Measurements from ENCODE around the gene TSPAN33. TPM values are rescaled to one million over a fixed set of nuclear protein-coding genes. Genes with fewer than 3 reads are reported as not detected.

Gene TSPAN33
- total and polyA plus RNA-seq, 2 experiments from 2014 or later = 0.76 TPM; not detected in 1

- Histone ChIP-seq H3K9ac (no peak overlapping the region), H3K9me3 (ENCODE audit: low read depth) (no peaks in the 10 kb centered on the region), H4K20me1 (ENCODE audit: insufficient read depth) (no peaks in the 10 kb centered on the region), H3K9me2 (ENCODE audit: insufficient read depth) (no peaks in the 10 kb centered on the region), H3K4me1 (ENCODE audit: insufficient read depth) (no peaks in the 10 kb centered on the region), H3K36me3 (ENCODE audit: low read depth) (no peaks in the 10 kb centered on the region), H3K27me3 (replicated peaks; ENCODE audit: insufficient read depth) (peaks cover 36% of the 10 kb centered on the region), H3K27ac (no peak overlapping the region), H3F3A (ENCODE audit: insufficient read depth) (no peaks in the 10 kb centered on the region), H3K4me2 (ENCODE audit: unreplicated experiment) (no peak overlapping the region), H2AFZ (no peak overlapping the region), H3K79me2 (ENCODE audit: insufficient read depth) (no peaks in the 10 kb centered on the region), H3K4me3 (no peak overlapping the region)
- WGBS, 2 experiments (ENCODE audit: low coverage in 1 of 2, low lambda C conversion rate in 2 of 2, missing lambda C conversion rate in 2 of 2) = 37 to 47% methylated on average over 2 of the region's 2 CpGs
- no peak for DNase-seq
- in situ Hi-C loops (cut with MboI) = no loop called here
- no peak for TF ChIP-seq EZH2 (IDR thresholded peaks at IDR 0.05; ENCODE audit: insufficient read depth, poor library complexity, severe bottlenecking)
- no peak for TF ChIP-seq EZH2phosphoT487 (IDR thresholded peaks at IDR 0.05; ENCODE audit: insufficient read depth, low read depth)
Measured at GRCh38 chr7:129122078-129122750, 22.3 kb upstream of the TSPAN33 start.

- no peaks in the 10 kb centered on the region for H3K79me2 ChIP-seq (ENCODE audit: insufficient read depth)
- H3K27ac ChIP-seq = no peak overlapping the region
- H2AFZ ChIP-seq = no peak overlapping the region
- in situ Hi-C loops (cut with MboI) = no loop called here
- no peaks in the 10 kb centered on the region for H3K9me3 ChIP-seq (ENCODE audit: low read depth)
- no peaks in the 10 kb centered on the region for H3F3A ChIP-seq (ENCODE audit: insufficient read depth)
- no peaks in the 10 kb centered on the region for H3K4me1 ChIP-seq (ENCODE audit: insufficient read depth)
- no peak for DNase-seq
- H3K4me2 ChIP-seq (ENCODE audit: unreplicated experiment) = no peak overlapping the region
- no peak overlapping the region for H3K4me3 ChIP-seq
- peaks cover 36% of the 10 kb centered on the region for H3K27me3 ChIP-seq (replicated peaks; ENCODE audit: insufficient read depth)
- H3K9me2 ChIP-seq (ENCODE audit: insufficient read depth) = no peaks in the 10 kb centered on the region
- H4K20me1 ChIP-seq (ENCODE audit: insufficient read depth) = no peaks in the 10 kb centered on the region
- WGBS, 2 experiments (ENCODE audit: low coverage in 1 of 2, low lambda C conversion rate in 2 of 2, missing lambda C conversion rate in 2 of 2) = 55 to 72% methylated on average over 4 of the region's 4 CpGs
- TF ChIP-seq EZH2phosphoT487 (IDR thresholded peaks at IDR 0.05; ENCODE audit: insufficient read depth, low read depth) (no peak), EZH2 (IDR thresholded peaks at IDR 0.05; ENCODE audit: insufficient read depth, poor library complexity, severe bottlenecking) (no peak)
- H3K36me3 ChIP-seq (ENCODE audit: low read depth) = no peaks in the 10 kb centered on the region
- H3K9ac ChIP-seq = no peak overlapping the region
Measured at GRCh38 chr7:129122751-129123509, 21.6 kb upstream of the TSPAN33 start.

DNA sequence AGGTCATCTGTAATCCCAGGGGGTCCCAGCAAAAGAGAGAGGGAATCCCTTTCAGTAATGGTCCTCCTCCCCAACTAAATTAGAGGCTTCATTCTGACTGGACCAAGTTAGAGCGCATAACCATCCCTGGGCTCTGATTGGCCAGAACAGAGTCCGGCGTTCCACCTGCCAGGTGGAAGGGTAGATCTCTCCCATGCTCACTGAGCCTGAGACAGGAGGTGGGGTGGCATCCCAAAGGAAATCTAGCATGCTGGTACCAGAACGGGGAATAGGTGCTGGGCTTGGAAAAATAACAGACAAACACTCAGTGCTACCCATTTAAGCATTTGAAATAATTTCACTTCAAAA, 21.0 kb upstream of the TSPAN33 start:
- in situ Hi-C loops (cut with MboI) = no loop called here
- Histone ChIP-seq H3K27ac (no peak overlapping the region), H3K9me3 (ENCODE audit: low read depth) (no peaks in the 10 kb centered on the region), H3K27me3 (replicated peaks; ENCODE audit: insufficient read depth) (peaks cover 32% of the 10 kb centered on the region), H4K20me1 (ENCODE audit: insufficient read depth) (no peaks in the 10 kb centered on the region), H3K4me3 (no peak overlapping the region), H3K79me2 (ENCODE audit: insufficient read depth) (no peaks in the 10 kb centered on the region), H3F3A (ENCODE audit: insufficient read depth) (no peaks in the 10 kb centered on the region), H3K9me2 (ENCODE audit: insufficient read depth) (no peaks in the 10 kb centered on the region), H3K9ac (no peak overlapping the region), H3K4me2 (ENCODE audit: unreplicated experiment) (no peak overlapping the region), H2AFZ (no peak overlapping the region), H3K36me3 (ENCODE audit: low read depth) (no peaks in the 10 kb centered on the region), H3K4me1 (ENCODE audit: insufficient read depth) (no peaks in the 10 kb centered on the region)
- WGBS, 2 experiments (ENCODE audit: low coverage in 1 of 2, low lambda C conversion rate in 2 of 2, missing lambda C conversion rate in 2 of 2) = 78 to 81% methylated on average over 4 of the region's 4 CpGs
- DNase-seq = no peak
- TF ChIP-seq EZH2phosphoT487 (IDR thresholded peaks at IDR 0.05; ENCODE audit: insufficient read depth, low read depth) = no peak
- TF ChIP-seq EZH2 (IDR thresholded peaks at IDR 0.05; ENCODE audit: insufficient read depth, poor library complexity, severe bottlenecking) = no peak

GRCh38 chr7:129126314-129126713, 18.2 kb upstream of the TSPAN33 start:
- H3K9me2 ChIP-seq (ENCODE audit: insufficient read depth) = no peaks in the 10 kb centered on the region
- no peak for DNase-seq
- no peaks in the 10 kb centered on the region for H4K20me1 ChIP-seq (ENCODE audit: insufficient read depth)
- no peaks in the 10 kb centered on the region for H3K4me1 ChIP-seq (ENCODE audit: insufficient read depth)
- no peak overlapping the region for H3K4me2 ChIP-seq (ENCODE audit: unreplicated experiment)
- H3K36me3 ChIP-seq (ENCODE audit: low read depth) = no peaks in the 10 kb centered on the region
- no peaks in the 10 kb centered on the region for H3K79me2 ChIP-seq (ENCODE audit: insufficient read depth)
- no peak overlapping the region for H2AFZ ChIP-seq
- peaks cover 38% of the 10 kb centered on the region for H3K27me3 ChIP-seq (replicated peaks; ENCODE audit: insufficient read depth)
- no peak overlapping the region for H3K27ac ChIP-seq
- H3F3A ChIP-seq (ENCODE audit: insufficient read depth) = no peaks in the 10 kb centered on the region
- in situ Hi-C loops (cut with MboI) = no loop called here
- TF ChIP-seq EZH2 (IDR thresholded peaks at IDR 0.05; ENCODE audit: insufficient read depth, poor library complexity, severe bottlenecking) = no peak
- H3K9ac ChIP-seq = no peak overlapping the region
- no peak overlapping the region for H3K4me3 ChIP-seq
- H3K9me3 ChIP-seq (ENCODE audit: low read depth) = no peaks in the 10 kb centered on the region
- 29 to 58% methylated on average over 18 to 41 of the region's 50 CpGs for WGBS, 2 experiments (ENCODE audit: low coverage in 1 of 2, low lambda C conversion rate in 2 of 2, missing lambda C conversion rate in 2 of 2)

All from GM23248 (cell line).